Right cardiac atrium (tissue), 5 donors: ENCODE data around the gene PNKD. TPM values are rescaled to one million over a fixed set of nuclear protein-coding genes. Genes with fewer than 3 reads are reported as not detected.
A peak's percentile ranks its signal among the peaks of the same experiment; 100 is the strongest.

ENCODE experiments used
- ATAC-seq, 2 donors: fragments of 200-7000 bp; cut with Tn5 transposase; one replicate each; pipeline versions ENCODE4 v1.8.0 to v1.9.1; 2020; ENCODE audit warnings: moderate library complexity in 2 of 2, mild to moderate bottlenecking in 1 of 2
- DNase-seq, 3 donors: peaks; one replicate each; pipeline ENCODE4 v3.0.0-alpha.2; 2020
- H3K27ac ChIP-seq: one replicate; pipeline ENCODE4 v1.5.1; 2013; ENCODE audit warnings: mild to moderate bottlenecking, low read length, control low read depth, moderate library complexity
- H3K27me3 ChIP-seq: one replicate; pipeline ENCODE4 v1.6.1; 2013; ENCODE audit not compliant: control insufficient read depth, insufficient read depth
- H3K4me1 ChIP-seq: one replicate; pipeline ENCODE4 v1.6.1; 2013; ENCODE audit warnings: low read length; ENCODE audit not compliant: control insufficient read depth, insufficient read depth
- H3K4me3 ChIP-seq: one replicate; pipeline ENCODE4 v1.5.1; 2013; ENCODE audit warnings: low read length, control low read depth
- H3K9me3 ChIP-seq: one replicate; pipeline ENCODE4 v1.6.1; 2013; ENCODE audit warnings: low read length; ENCODE audit not compliant: control insufficient read depth
- WGBS: extraction: QIAGEN DNeasy Blood & Tissue Kit; methylation state at CpG from one replicate; pipeline ENCODE4 v1.1.7; 2013; 5-methylcytosine and 5-hydroxymethylcytosine counted together
- intact Hi-C, 4 donors: fragments of 100-400 bp; cut with DNase I; formaldehyde crosslinking; loops; one replicate each; pipeline versions ENCODE4 v1.11.0 to v1.14.0; 2022 to 2023
- polyA plus RNA-seq: library from polyadenylated mRNA; stranded (reverse); fragments of 200-250 nt; gene quantifications from one replicate; pipeline ENCODE4 v1.2.3, GENCODE V29; 2013
- total RNA-seq, 4 donors: library from RNA; stranded (reverse); fragmentation: NEBNext Ultra II Directional; extraction: Animal tissue kit (Norgen Biotek cat#: 25700); gene quantifications; one replicate each; pipeline ENCODE4 v1.2.1, GENCODE V29; 2021
- donor health status: healthy with polysubstance abuse.
- donor health status: DM: no; HTN: yes; CAD: no.
- donor health status: DM: no; HTN: no; CAD: no.
- donor health status: DM: no; HTN: yes; CAD: no; lungs with severe emphysema.
- donor health status: DM: yes; HTN: yes; CAD: no.

The PNKD gene
- total and polyA plus RNA-seq, 5 donors = 69.3 to 157 (median 85.5) TPM

GRCh38 chr2:218368621-218369153 lies 98.4 kb downstream of the PNKD start:
- H3K27me3 ChIP-seq = no peaks in the 10 kb centered on the region
- DNase-seq (peak; percentile 44 to 79 (median 72)), ATAC-seq (peak; percentile 2 to 33)
- H3K9me3 ChIP-seq = no peaks in the 10 kb centered on the region
- no peak overlapping the region for H3K4me3 ChIP-seq
- WGBS = 28% methylated on average over 27 of the region's 27 CpGs
- H3K4me1 ChIP-seq = no peaks in the 10 kb centered on the region
- peak overlapping the region; percentile 69 for H3K27ac ChIP-seq
- intact Hi-C loops = no loop called here

- Histone ChIP-seq H3K9me3 (no peaks in the 10 kb centered on the region), H3K4me3 (no peak overlapping the region), H3K27ac (peak overlapping the region; percentile 32), H3K4me1 (no peaks in the 10 kb centered on the region), H3K27me3 (no peaks in the 10 kb centered on the region)
- no peak for ATAC-seq
- DNase-seq = peak in 1 of 3 donors; percentile 36
- intact Hi-C loops = no loop called here
- 55% methylated on average over 2 of the region's 2 CpGs for WGBS
These were observed 99.0 kb downstream of the PNKD start for GRCh38 chr2:218369330-218369729.

GRCh38 chr2:218370410-218371063 lies 100.2 kb downstream of the PNKD start:
- no peak overlapping the region for H3K4me3 ChIP-seq
- H3K27me3 ChIP-seq = no peaks in the 10 kb centered on the region
- H3K9me3 ChIP-seq = no peaks in the 10 kb centered on the region
- no peaks in the 10 kb centered on the region for H3K4me1 ChIP-seq
- intact Hi-C loops = no loop called here
- peak; percentile 56 to 77 (median 72) for DNase-seq
- peak; percentile 19 to 28 for ATAC-seq
- peak overlapping the region; percentile 76 for H3K27ac ChIP-seq
- 62% methylated on average over 11 of the region's 11 CpGs for WGBS

- no peak for DNase-seq
- no peak for ATAC-seq
- Histone ChIP-seq H3K4me3 (no peak overlapping the region), H3K4me1 (no peaks in the 10 kb centered on the region), H3K9me3 (no peaks in the 10 kb centered on the region), H3K27me3 (no peaks in the 10 kb centered on the region), H3K27ac (no peak overlapping the region)
- intact Hi-C loops = no loop called here
These were observed 101.6 kb downstream of the PNKD start for GRCh38 chr2:218371983-218372350.

- WGBS = 85% methylated on average over 4 of the region's 4 CpGs
- H3K27ac ChIP-seq = no peak overlapping the region
- no peaks in the 10 kb centered on the region for H3K27me3 ChIP-seq
- no peaks in the 10 kb centered on the region for H3K9me3 ChIP-seq
- H3K4me3 ChIP-seq = no peak overlapping the region
- ATAC-seq = no peak
- peak in 1 of 3 donors; percentile 11 for DNase-seq
- H3K4me1 ChIP-seq = no peaks in the 10 kb centered on the region
- intact Hi-C loops = no loop called here
These were observed 104.5 kb downstream of the PNKD start for GRCh38 chr2:218374795-218375194.

- Histone ChIP-seq H3K4me3 (no peak overlapping the region), H3K9me3 (no peaks in the 10 kb centered on the region), H3K27me3 (no peaks in the 10 kb centered on the region), H3K27ac (no peak overlapping the region), H3K4me1 (no peaks in the 10 kb centered on the region)
- DNase-seq (no peak), ATAC-seq (no peak)
- 28% methylated on average over 2 of the region's 2 CpGs for WGBS
- intact Hi-C loops = no loop called here
These were observed 104.9 kb downstream of the PNKD start for GRCh38 chr2:218375212-218375611.

GRCh38 chr2:218378053-218378452 lies 107.7 kb downstream of the PNKD start:
- H3K4me1 ChIP-seq = no peaks in the 10 kb centered on the region
- intact Hi-C loops = no loop called here
- DNase-seq (no peak), ATAC-seq (peak in 1 of 2 donors; percentile 31)
- H3K27me3 ChIP-seq = no peaks in the 10 kb centered on the region
- no peak overlapping the region for H3K27ac ChIP-seq
- H3K9me3 ChIP-seq = no peaks in the 10 kb centered on the region
- WGBS = 77% methylated on average over 5 of the region's 5 CpGs
- H3K4me3 ChIP-seq = no peak overlapping the region

GRCh38 chr2:218381916-218382366 lies 111.6 kb downstream of the PNKD start, which contains the start of gene SLC11A1:
Gene SLC11A1 (plus strand): TSS chr2:218382273. CDS start chr2:218382369, 96 bp downstream.
- Histone ChIP-seq H3K27me3 (no peaks in the 10 kb centered on the region), H3K9me3 (no peaks in the 10 kb centered on the region), H3K4me1 (no peaks in the 10 kb centered on the region), H3K27ac (peak within 1 kb of the TSS; percentile 34), H3K4me3 (peak within 1 kb of the TSS; percentile 5)
- WGBS = 70% methylated on average over 13 of the region's 13 CpGs
- intact Hi-C loops = no loop called here
- DNase-seq = peak; percentile 55 to 85 (median 85)
- peak; percentile 70 to 82 for ATAC-seq

- peak in 1 of 3 donors; percentile 25 for DNase-seq
- H3K4me3 ChIP-seq = no peak overlapping the region
- ATAC-seq = no peak
- H3K9me3 ChIP-seq = no peaks in the 10 kb centered on the region
- intact Hi-C loops = no loop called here
- no peaks in the 10 kb centered on the region for H3K4me1 ChIP-seq
- WGBS = 92% methylated on average over 6 of the region's 6 CpGs
- H3K27ac ChIP-seq = no peak overlapping the region
- H3K27me3 ChIP-seq = no peaks in the 10 kb centered on the region
These were observed 112.5 kb downstream of the PNKD start for GRCh38 chr2:218382785-218383184.

- H3K27ac ChIP-seq = no peak overlapping the region
- no peaks in the 10 kb centered on the region for H3K4me1 ChIP-seq
- intact Hi-C loops = no loop called here
- ATAC-seq (no peak), DNase-seq (peak in 1 of 3 donors; percentile 36)
- WGBS = 87% methylated on average over 10 of the region's 10 CpGs
- no peaks in the 10 kb centered on the region for H3K9me3 ChIP-seq
- H3K4me3 ChIP-seq = no peak overlapping the region
- no peaks in the 10 kb centered on the region for H3K27me3 ChIP-seq
These were observed 113.7 kb downstream of the PNKD start for GRCh38 chr2:218383892-218384519.

GRCh38 chr2:218384975-218385374 lies 114.7 kb downstream of the PNKD start:
- Histone ChIP-seq H3K9me3 (no peaks in the 10 kb centered on the region), H3K27ac (no peak overlapping the region), H3K4me1 (no peaks in the 10 kb centered on the region), H3K27me3 (no peaks in the 10 kb centered on the region), H3K4me3 (no peak overlapping the region)
- DNase-seq = peak in 1 of 3 donors; percentile 22
- 84% methylated on average over 9 of the region's 9 CpGs for WGBS
- intact Hi-C loops = no loop called here
- no peak for ATAC-seq
